CD4-positive, alpha-beta T cell (primary cell): ENCODE results near the gene MYL3. TPM values are rescaled to one million over a fixed set of nuclear protein-coding genes. Genes with fewer than 3 reads are reported as not detected.

Experiments used
- ATAC-seq: fragments of 200-7000 bp; cut with Tn5 transposase; one replicate; pipeline ENCODE4 v1.10.0; 2022; ENCODE audit warnings: mild to moderate bottlenecking; ENCODE audit not compliant: poor library complexity
- CTCF ChIA-PET: fragments of 350-600 bp; sonication (Branson Sonifier 250); formaldehyde crosslinking; loops from one replicate; lab custom pipeline; 2021; ENCODE audit warnings: antibody characterized with exemption, inconsistent platforms; lab: Charles Lee
- POLR2A ChIA-PET: fragments of 350-600 bp; sonication (Branson Sonifier 250); formaldehyde crosslinking; loops from one replicate; lab custom pipeline; 2021; ENCODE audit warnings: antibody characterized with exemption, inconsistent platforms; lab: Charles Lee
- DNase-seq, 14 experiments: peaks; one replicate each; pipeline ENCODE4 v3.0.0-alpha.2; 2013 to 2020; ENCODE audit warnings: mixed read lengths in 2 of 14
- H3K27ac ChIP-seq, 2 donors: one replicate each; pipeline versions ENCODE4 v1.5.1 to v1.7.0; 2013; ENCODE audit warnings: low read length in 2 of 2, low read depth in 1 of 2, mild to moderate bottlenecking in 1 of 2
- H3K27me3 ChIP-seq, 2 experiments: 1 replicate in 1 of 2; 2 replicates in 1 of 2; pipeline versions ENCODE4 v1.6.1 to v1.7.0; 2013; ENCODE audit warnings: low read length in 2 of 2, control low read depth in 1 of 2, mild to moderate bottlenecking in 1 of 2, moderate library complexity in 1 of 2; ENCODE audit not compliant: insufficient read depth in 2 of 2, control insufficient read depth in 1 of 2
- H3K36me3 ChIP-seq: one replicate; pipeline ENCODE4 v1.6.1; 2013; ENCODE audit warnings: low read length, control low read depth; ENCODE audit not compliant: insufficient read depth
- H3K4me1 ChIP-seq: one replicate; pipeline ENCODE4 v1.6.1; 2013; ENCODE audit warnings: low read length, control low read depth; ENCODE audit not compliant: insufficient read depth
- H3K4me3 ChIP-seq: one replicate; pipeline ENCODE4 v1.5.1; 2013; ENCODE audit warnings: mild to moderate bottlenecking, low read length, moderate library complexity
- H3K9me3 ChIP-seq, 2 experiments: 1 replicate in 1 of 2; 2 replicates in 1 of 2; pipeline versions ENCODE4 v1.6.1 to v1.7.0; 2013; ENCODE audit warnings: low read length in 2 of 2, mild to moderate bottlenecking in 2 of 2, control low read depth in 1 of 2, moderate library complexity in 1 of 2; ENCODE audit not compliant: control insufficient read depth in 1 of 2, insufficient read depth in 1 of 2
- H3K27ac Mint-ChIP-seq: one replicate; pipeline ENCODE4 v1.8.0; 2020; ENCODE audit warnings: mixed read lengths
- H3K27me3 Mint-ChIP-seq: one replicate; pipeline ENCODE4 v1.8.0; 2021; ENCODE audit warnings: mixed read lengths
- H3K36me3 Mint-ChIP-seq: one replicate; pipeline ENCODE4 v1.8.0; 2021; ENCODE audit warnings: low read depth, mixed read lengths
- H3K4me1 Mint-ChIP-seq: one replicate; pipeline ENCODE4 v1.8.0; 2021; ENCODE audit warnings: low read depth, mixed read lengths
- H3K4me3 Mint-ChIP-seq: one replicate; pipeline ENCODE4 v1.8.0; 2020; ENCODE audit warnings: mild to moderate bottlenecking, mixed read lengths
- H3K9me3 Mint-ChIP-seq: one replicate; pipeline ENCODE4 v1.8.0; 2020; ENCODE audit warnings: mixed read lengths
- intact Hi-C, 2 experiments: fragments of 100-400 bp; cut with DNase I in 1 of 2; cut with micrococcal nuclease in 1 of 2; formaldehyde crosslinking; loops; one replicate each; pipeline versions ENCODE4 v1.15.1 to v1.9.0; 2023 to 2025; cut with DNase I, micrococcal nuclease
- total RNA-seq, 174 experiments: library from RNA in 2 of 174; stranded (reverse) in 2 of 174; gene quantifications; one replicate each; pipeline ENCODE4 v1.2.3 and lab custom pipeline; 2021 to 2026
- TF ChIP-seq, protein P1 (sequence below): fragments of 200-600 bp; IDR thresholded peaks from one replicate; pipeline ENCODE4 v1.8.0; 2022; ENCODE audit warnings: antibody characterized with exemption, mild to moderate bottlenecking

The MYL3 gene
- total RNA-seq, 2 experiments from 2014 or later = not detected

DNA sequence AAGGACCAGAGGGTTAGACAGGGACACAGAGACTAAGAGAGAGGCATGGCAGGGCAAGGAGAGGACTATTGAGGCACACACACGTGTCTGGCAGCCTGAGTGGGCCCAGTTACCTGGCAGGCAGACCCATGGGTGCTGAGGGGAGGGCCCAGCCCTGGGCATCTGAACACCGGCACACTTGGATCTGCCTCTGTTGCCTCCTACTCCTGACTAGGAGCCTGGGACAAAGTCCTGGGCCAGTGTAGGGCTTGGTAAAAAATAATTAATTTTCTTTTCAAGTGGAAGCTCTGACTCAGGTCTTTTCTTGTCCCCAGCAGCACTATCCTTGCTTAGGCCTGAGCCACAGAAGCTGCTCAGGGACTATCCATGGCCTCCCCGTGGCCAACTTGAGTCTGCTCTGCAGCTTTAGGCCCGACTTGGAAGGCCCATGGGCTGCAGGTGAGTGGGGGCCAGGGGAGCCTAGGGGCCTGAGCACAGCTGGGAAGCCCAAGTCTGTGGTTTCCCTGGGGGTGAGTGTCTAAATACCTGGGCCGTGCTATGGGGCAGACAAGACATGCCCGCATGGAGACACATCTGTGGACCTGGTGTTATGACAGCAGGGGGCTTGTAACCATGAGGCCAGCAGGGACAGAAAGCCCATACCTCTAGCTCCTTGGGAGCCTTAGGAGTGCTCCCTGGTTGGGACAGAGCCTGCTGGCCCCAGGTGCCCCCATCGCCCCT lies 14.3 kb upstream of the MYL3 start, which contains the start of gene PTH1R:
PTH1R (plus strand) TSS at position 316 of the 720 bp plus-strand sequence. CDS start 5,839 bp downstream, outside the sequence.
- no peak within 1 kb of the TSS for H3K4me3 ChIP-seq
- H3K9me3 Mint-ChIP-seq = no peaks in the 10 kb centered on the region
- POLR2A ChIA-PET = no interaction called here
- H3K4me1 ChIP-seq = peaks cover 14% of the 10 kb centered on the region
- H3K4me1 Mint-ChIP-seq = peaks cover 15% of the 10 kb centered on the region
- DNase-seq = no peak
- intact Hi-C loops = no loop called here
- no peak within 1 kb of the TSS for H3K27ac Mint-ChIP-seq
- peaks cover 23% of the 10 kb centered on the region for H3K27me3 Mint-ChIP-seq
- peaks cover 16 to 22% of the 10 kb centered on the region in 2 experiments for H3K27me3 ChIP-seq
- TF ChIP-seq, protein P1, sequence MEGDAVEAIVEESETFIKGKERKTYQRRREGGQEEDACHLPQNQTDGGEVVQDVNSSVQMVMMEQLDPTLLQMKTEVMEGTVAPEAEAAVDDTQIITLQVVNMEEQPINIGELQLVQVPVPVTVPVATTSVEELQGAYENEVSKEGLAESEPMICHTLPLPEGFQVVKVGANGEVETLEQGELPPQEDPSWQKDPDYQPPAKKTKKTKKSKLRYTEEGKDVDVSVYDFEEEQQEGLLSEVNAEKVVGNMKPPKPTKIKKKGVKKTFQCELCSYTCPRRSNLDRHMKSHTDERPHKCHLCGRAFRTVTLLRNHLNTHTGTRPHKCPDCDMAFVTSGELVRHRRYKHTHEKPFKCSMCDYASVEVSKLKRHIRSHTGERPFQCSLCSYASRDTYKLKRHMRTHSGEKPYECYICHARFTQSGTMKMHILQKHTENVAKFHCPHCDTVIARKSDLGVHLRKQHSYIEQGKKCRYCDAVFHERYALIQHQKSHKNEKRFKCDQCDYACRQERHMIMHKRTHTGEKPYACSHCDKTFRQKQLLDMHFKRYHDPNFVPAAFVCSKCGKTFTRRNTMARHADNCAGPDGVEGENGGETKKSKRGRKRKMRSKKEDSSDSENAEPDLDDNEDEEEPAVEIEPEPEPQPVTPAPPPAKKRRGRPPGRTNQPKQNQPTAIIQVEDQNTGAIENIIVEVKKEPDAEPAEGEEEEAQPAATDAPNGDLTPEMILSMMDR = no peak
- peaks cover 0 to 6% of the 10 kb centered on the region in 2 experiments for H3K9me3 ChIP-seq
- no peaks in the 10 kb centered on the region for H3K36me3 Mint-ChIP-seq
- no peaks in the 10 kb centered on the region for H3K36me3 ChIP-seq
- ATAC-seq = no peak
- CTCF ChIA-PET = interaction anchor here (1.2 kb wide), 1 partner anchor 10 kb away, joined by 4 read pairs; no protein-coding TSS in a partner anchor
- H3K4me3 Mint-ChIP-seq = no peak within 1 kb of the TSS
- no peak within 1 kb of the TSS for H3K27ac ChIP-seq

DNA sequence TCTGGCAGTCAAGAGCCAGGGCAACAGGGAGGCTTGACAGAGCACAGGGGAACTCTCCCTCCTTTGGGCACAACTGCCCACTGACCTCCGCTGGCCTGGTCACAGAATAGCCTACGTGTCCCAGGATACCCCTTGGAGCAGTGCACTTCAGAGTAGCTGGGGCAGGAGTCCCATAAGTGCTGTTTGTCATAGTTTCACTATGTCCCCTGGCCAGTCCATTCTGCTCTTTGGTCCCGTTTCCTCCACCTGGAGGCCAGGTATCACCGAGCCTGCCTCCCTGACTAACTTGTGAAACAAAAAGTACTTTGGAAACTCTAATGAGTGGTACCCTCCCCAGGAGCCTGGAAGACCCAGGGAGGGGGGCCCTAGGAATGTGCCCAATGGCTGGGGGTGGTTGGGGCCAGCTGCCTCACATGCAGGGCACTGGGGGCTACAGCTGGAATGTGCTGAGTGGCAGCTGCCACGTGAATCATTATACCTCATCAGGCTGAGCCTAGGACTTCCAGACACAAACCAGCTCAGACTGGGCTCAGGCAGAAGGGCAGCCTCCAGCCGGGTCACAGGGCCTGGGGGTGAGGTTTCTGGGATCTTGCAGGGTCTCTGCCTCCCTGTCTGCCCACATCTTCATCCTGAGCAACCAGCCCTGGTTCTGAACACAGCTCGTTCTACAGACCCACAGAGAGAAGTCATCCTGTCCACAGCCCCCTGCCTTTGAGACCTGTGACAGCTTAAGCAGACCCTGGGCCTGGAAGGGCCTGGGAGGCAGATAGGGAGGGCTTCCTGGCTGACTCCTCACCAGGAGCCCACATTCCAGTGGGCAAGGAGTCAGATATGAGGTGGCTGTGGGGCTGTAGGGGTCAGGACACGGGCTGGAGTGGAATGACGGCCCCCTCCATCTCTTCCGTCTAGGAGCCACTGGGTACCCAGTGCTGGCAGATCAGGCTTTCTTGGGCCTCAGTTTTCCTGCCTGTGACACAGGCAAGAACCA lies 13.4 kb upstream of the MYL3 start:
- Histone ChIP-seq H3K27ac (no peak overlapping the region), H3K27me3 (peaks cover 12 to 16% of the 10 kb centered on the region in 2 experiments), H3K4me3 (no peak overlapping the region), H3K36me3 (no peaks in the 10 kb centered on the region), H3K4me1 (peaks cover 7% of the 10 kb centered on the region), H3K9me3 (peaks cover 0 to 6% of the 10 kb centered on the region in 2 experiments)
- ATAC-seq = no peak
- Mint-ChIP-seq H3K27me3 (peaks cover 23% of the 10 kb centered on the region), H3K36me3 (no peaks in the 10 kb centered on the region), H3K4me3 (no peak overlapping the region), H3K27ac (no peak overlapping the region), H3K9me3 (no peaks in the 10 kb centered on the region), H3K4me1 (peaks cover 15% of the 10 kb centered on the region)
- CTCF ChIA-PET = interaction anchor here (1.2 kb wide), 1 partner anchor 9 kb away, joined by 4 read pairs; no protein-coding TSS in a partner anchor
- DNase-seq = no peak
- TF ChIP-seq, protein P1 = no peak
- POLR2A ChIA-PET = no interaction called here
- intact Hi-C loops = no loop called here

DNA sequence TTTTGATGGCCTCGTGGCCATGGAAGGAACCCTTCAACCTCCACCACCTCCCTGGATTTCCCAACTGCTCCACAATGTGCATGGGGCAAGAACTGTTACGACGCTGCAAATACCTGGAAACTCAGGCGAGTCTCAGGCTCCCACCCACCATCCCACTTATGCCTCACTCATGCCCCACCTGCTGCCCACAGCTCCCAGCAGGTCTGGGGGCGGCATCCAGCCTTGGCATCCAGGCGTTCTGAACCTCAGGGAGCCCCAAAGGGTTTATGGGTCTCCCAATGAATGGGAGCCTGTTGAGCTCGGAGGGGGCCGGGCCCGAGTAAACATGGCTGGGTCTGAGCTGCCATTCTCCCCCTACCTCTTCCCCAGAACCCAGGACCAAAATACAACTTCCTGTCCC lies 12.3 kb upstream of the MYL3 start:
- no peak overlapping the region for H3K27ac ChIP-seq
- peaks cover 12% of the 10 kb centered on the region for H3K4me1 Mint-ChIP-seq
- no peak for ATAC-seq

More for the DNA sequence above, 12.3 kb upstream of the MYL3 start:
- H3K9me3 ChIP-seq = no peaks in the 10 kb centered on the region
- no peaks in the 10 kb centered on the region for H3K4me1 ChIP-seq
- no peak for DNase-seq
- H3K36me3 ChIP-seq = no peaks in the 10 kb centered on the region
- TF ChIP-seq, protein P1 = no peak
- no peak overlapping the region for H3K4me3 ChIP-seq
- peaks cover 4 to 7% of the 10 kb centered on the region in 2 experiments for H3K27me3 ChIP-seq
- no peak overlapping the region for H3K27ac Mint-ChIP-seq
- intact Hi-C loops = no loop called here
- peaks cover 17% of the 10 kb centered on the region for H3K27me3 Mint-ChIP-seq
- ChIA-PET POLR2A (no interaction called here), CTCF (no interaction called here)
- H3K9me3 Mint-ChIP-seq = no peaks in the 10 kb centered on the region
- no peak overlapping the region for H3K4me3 Mint-ChIP-seq
- no peaks in the 10 kb centered on the region for H3K36me3 Mint-ChIP-seq
